Osteocyte (in vitro differentiated cells): ENCODE data around the gene PEMT. TPM values are rescaled to one million over a fixed set of nuclear protein-coding genes. Genes with fewer than 3 reads are reported as not detected.
"Not testable (repeated sequence)": the region's sequence is repeated elsewhere in the genome, so short reads cannot be mapped to it uniquely, and the experiment has no call there.

Experiments used
- DNase-seq: peaks from one replicate; pipeline ENCODE4 v3.0.0; 2021; ENCODE audit warnings: mixed read lengths; ENCODE audit not compliant: unreplicated experiment; ENCODE audit errors: extremely low spot score
- H3K27ac Mint-ChIP-seq: one replicate; pipeline ENCODE4 v1.8.0; 2021; ENCODE audit warnings: mild to moderate bottlenecking, mixed read lengths; ENCODE audit not compliant: unreplicated experiment
- H3K27me3 Mint-ChIP-seq: one replicate; pipeline ENCODE4 v1.8.0; 2021; ENCODE audit warnings: mixed read lengths; ENCODE audit not compliant: unreplicated experiment
- H3K36me3 Mint-ChIP-seq: one replicate; pipeline ENCODE4 v1.8.0; 2021; ENCODE audit warnings: mixed read lengths; ENCODE audit not compliant: unreplicated experiment
- H3K4me1 Mint-ChIP-seq: one replicate; pipeline ENCODE4 v1.8.0; 2021; ENCODE audit warnings: mixed read lengths; ENCODE audit not compliant: unreplicated experiment
- H3K4me3 Mint-ChIP-seq: one replicate; pipeline ENCODE4 v1.8.0; 2021; ENCODE audit warnings: mild to moderate bottlenecking, moderate library complexity, mixed read lengths; ENCODE audit not compliant: unreplicated experiment
- H3K9me3 Mint-ChIP-seq: one replicate; pipeline ENCODE4 v1.8.0; 2021; ENCODE audit warnings: mixed read lengths; ENCODE audit not compliant: unreplicated experiment
- CTCF ChIP-seq: fragments of 200-600 bp; sonication (generic); IDR thresholded peaks from 2 replicates; pipeline ENCODE4 v1.5.0; 2021; ENCODE audit warnings: antibody characterized with exemption, mild to moderate bottlenecking, moderate library complexity
- total RNA-seq: library from RNA; stranded (reverse); gene quantifications from 2 replicates; pipeline ENCODE4 v1.2.1, GENCODE V29; 2021

The PEMT gene
- total RNA-seq, 1 donor from 2014 or later = 25.6 TPM

GRCh38 chr17:17492571-17492970, 98.9 kb downstream of the PEMT start:
- peaks cover 22% of the 10 kb centered on the region for H3K36me3 Mint-ChIP-seq
- H3K27ac Mint-ChIP-seq = no peak overlapping the region
- no peak overlapping the region for H3K4me3 Mint-ChIP-seq
- DNase-seq = no peak
- peaks cover 3% of the 10 kb centered on the region for H3K27me3 Mint-ChIP-seq
- H3K4me1 Mint-ChIP-seq = peaks cover 15% of the 10 kb centered on the region
- no peak for TF ChIP-seq CTCF
- no peaks in the 10 kb centered on the region for H3K9me3 Mint-ChIP-seq

GRCh38 chr17:17492085-17492484, 99.4 kb downstream of the PEMT start:
- peaks cover 3% of the 10 kb centered on the region for H3K27me3 Mint-ChIP-seq
- H3K27ac Mint-ChIP-seq = no peak overlapping the region
- H3K4me1 Mint-ChIP-seq = peaks cover 12% of the 10 kb centered on the region
- no peak for TF ChIP-seq CTCF
- H3K4me3 Mint-ChIP-seq = no peak overlapping the region
- no peaks in the 10 kb centered on the region for H3K9me3 Mint-ChIP-seq
- H3K36me3 Mint-ChIP-seq = peaks cover 25% of the 10 kb centered on the region
- no peak for DNase-seq

GRCh38 chr17:17491546-17491988, 99.9 kb downstream of the PEMT start:
- no peak for DNase-seq
- Mint-ChIP-seq H3K27me3 (peaks cover 3% of the 10 kb centered on the region), H3K4me1 (peaks cover 11% of the 10 kb centered on the region), H3K27ac (no peak overlapping the region), H3K9me3 (no peaks in the 10 kb centered on the region), H3K36me3 (peaks cover 25% of the 10 kb centered on the region), H3K4me3 (no peak overlapping the region)
- TF ChIP-seq CTCF = no peak

GRCh38 chr17:17491031-17491471, 100.5 kb downstream of the PEMT start:
- Mint-ChIP-seq H3K27me3 (peaks cover 3% of the 10 kb centered on the region), H3K36me3 (peaks cover 25% of the 10 kb centered on the region), H3K4me1 (peaks cover 11% of the 10 kb centered on the region), H3K9me3 (no peaks in the 10 kb centered on the region), H3K27ac (no peak overlapping the region), H3K4me3 (no peak overlapping the region)
- TF ChIP-seq CTCF = no peak
- no peak for DNase-seq

GRCh38 chr17:17487998-17488397, 103.5 kb downstream of the PEMT start:
- Mint-ChIP-seq H3K27me3 (no peaks in the 10 kb centered on the region), H3K9me3 (no peaks in the 10 kb centered on the region), H3K27ac (peak overlapping the region; percentile 14), H3K4me1 (no peaks in the 10 kb centered on the region), H3K4me3 (no peak overlapping the region), H3K36me3 (peaks cover 29% of the 10 kb centered on the region)
- TF ChIP-seq CTCF = no peak
- no peak for DNase-seq

GRCh38 chr17:17486416-17486815, 105.1 kb downstream of the PEMT start:
- peaks cover 19% of the 10 kb centered on the region for H3K36me3 Mint-ChIP-seq
- not testable (repeated sequence) for H3K27ac Mint-ChIP-seq, H3K27me3 Mint-ChIP-seq, DNase-seq, H3K4me1 Mint-ChIP-seq, H3K4me3 Mint-ChIP-seq, H3K9me3 Mint-ChIP-seq
